M059J (cell line): ENCODE measurements around the gene HTN1. TPM values are rescaled to one million over a fixed set of nuclear protein-coding genes. Genes with fewer than 3 reads are reported as not detected.
"Not testable (repeated sequence)": the region's sequence is repeated elsewhere in the genome, so short reads cannot be mapped to it uniquely, and the experiment has no call there.

ENCODE experiments used
- DNase-seq: peaks from one replicate; pipeline ENCODE4 v3.0.0-alpha.2; 2012; ENCODE audit warnings: low read depth
- total RNA-seq: library from RNA; depleted of rRNA; stranded (reverse); fragments of >200 nt; shearing (Covaris generic); gene quantifications from 2 replicates; pipeline ENCODE4 v1.2.3, GENCODE V29; 2014; rRNA removed

HTN1 gene
- not detected in 2 replicates for total RNA-seq

- not testable (repeated sequence) for DNase-seq
These were observed at the start of gene HTN1 for GRCh38 chr4:70050138-70050537. HTN1 (plus strand) TSS chr4:70050438; CDS start chr4:70053077, 2,639 bp downstream.

DNA sequence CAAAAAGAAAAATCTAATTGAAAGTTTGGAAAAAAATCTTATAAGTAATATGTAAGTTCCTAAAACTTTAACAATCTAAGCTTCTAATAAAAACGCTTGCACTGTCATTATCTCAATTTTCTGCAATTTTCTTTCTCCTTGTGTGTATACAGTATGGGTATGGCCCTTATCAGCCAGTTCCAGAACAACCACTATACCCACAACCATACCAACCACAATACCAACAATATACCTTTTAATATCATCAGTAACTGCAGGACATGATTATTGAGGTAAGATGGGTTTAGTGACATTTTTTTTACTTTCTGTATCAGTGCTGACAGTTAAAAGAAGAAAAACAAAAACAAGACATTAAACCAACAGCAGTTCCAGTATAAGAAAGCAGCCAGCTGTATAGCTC, 49.5 kb upstream of the HTN1 start:
- DNase-seq, result no peak

GRCh38 chr4:70002507-70002906, 47.7 kb upstream of the HTN1 start:
- DNase-seq, result no peak

DNA sequence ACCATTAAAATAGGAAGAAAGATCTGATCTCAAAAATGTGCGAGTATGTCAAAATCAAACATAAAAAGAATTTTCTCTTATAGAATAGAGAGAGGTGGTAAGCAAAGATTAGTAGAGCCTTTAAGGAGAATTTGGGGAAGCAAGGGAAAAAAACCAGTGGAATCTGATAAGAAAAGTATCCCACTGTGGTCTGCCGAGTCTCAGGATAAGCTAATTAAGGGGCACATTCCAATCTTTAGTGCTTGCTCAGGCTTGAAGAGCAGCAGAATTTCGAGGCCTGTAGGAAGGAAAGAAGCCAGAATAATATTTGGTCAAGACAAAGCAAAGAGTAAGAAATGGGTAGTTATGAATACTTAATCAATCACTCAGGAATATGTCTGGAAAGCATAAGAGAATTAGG, 41.5 kb upstream of the HTN1 start:
- no peak for DNase-seq

DNA sequence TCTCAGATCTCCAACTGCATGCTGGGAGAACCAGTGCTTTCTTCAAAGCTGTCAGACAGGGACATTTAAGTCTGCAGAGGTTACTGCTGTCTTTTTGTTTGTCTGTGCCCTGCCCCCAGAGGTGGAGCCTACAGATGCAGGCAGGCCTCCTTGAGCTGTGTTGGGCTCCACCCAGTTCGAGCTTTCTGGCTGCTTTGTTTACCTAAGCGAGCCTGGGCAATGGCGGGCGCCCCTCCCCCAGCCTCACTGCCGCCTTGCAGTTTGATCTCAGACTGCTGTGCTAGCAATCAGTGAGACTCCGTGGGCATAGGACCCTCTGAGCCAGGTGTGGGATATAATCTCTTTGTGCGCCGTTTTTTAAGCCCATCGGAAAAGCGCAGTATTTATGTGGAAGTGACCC, 31.2 kb upstream of the HTN1 start:
- not testable (repeated sequence) for DNase-seq

DNA sequence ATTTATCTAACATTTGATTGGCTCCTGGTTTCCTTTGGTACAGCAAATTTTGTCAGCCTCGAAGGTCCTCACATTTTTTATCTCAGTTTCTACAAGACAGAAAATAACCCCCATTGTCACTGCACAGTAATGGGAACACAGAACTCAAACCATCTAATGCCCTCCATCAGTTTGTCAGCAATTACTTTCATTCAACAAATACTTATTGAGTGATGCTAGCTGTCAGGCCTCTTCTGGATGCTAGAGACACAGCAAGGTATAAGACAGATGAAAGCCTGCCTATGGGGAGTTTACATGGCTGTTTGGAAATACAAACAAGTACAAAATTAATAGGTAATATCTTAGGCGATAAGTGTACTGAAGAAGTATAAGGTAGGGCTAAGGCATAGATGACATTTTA, 27.0 kb upstream of the HTN1 start:
- no peak for DNase-seq

DNA sequence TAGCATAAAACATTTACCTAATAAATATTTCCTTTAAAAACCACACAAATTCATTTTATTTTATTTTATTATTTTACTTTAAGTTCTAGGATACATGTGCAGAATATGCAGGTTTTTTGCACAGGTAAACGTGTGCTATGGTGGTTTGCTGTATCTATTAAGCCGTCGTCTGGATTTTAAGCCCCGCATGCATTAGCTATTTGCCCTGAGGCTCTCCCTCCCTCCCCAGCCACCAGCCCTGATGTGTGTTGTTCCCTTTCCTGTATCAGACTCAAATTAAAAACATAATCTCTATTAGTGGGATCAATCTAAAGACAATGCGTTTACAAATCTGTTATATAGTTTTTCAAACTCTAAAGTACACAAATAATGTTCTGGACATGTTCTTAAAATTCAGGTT, 23.2 kb upstream of the HTN1 start:
- DNase-seq, result no peak

DNA sequence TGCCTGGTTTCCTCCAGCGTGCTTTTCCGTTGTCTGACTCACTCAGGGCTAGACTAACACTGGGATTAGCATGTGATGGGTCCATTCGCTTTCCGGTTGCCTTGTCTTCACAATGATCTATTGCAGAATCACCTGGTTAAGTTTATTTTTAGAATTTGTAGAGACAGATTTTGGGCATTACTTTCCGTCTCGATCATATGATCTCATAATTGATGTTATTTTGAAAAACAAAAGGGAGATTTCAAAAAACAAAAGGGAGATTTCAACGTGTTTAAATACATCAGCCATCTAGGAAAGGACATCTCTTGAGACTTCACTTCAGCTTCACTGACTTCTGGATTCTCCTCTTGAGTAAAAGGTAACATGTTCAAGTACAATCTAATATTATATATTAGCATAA, 22.1 kb upstream of the HTN1 start, which contains the start of gene HTN3:
HTN3 (plus strand) TSS at position 301 of the 400 bp plus-strand sequence. CDS start 2,282 bp downstream, outside the sequence.
- not testable (repeated sequence) for DNase-seq

DNA sequence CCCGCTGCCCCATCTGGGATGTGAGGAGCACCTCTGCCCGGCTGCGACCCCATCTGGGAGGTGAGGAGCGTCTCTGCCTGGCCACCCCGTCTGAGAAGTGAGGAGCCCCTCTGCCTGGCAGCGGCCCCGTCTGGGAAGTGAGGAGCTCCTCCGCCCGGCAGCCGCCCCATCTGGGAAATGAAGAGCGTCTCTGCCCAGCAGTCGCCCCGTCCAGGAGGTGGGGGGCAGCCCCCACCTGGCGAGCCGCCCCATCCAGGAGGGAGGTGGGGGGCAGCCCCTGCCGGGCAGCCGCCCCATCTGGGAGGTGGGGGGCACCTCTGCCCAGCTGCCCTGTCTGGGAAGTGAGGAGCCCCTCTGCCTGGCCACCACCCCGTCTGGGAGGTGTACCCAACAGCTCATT, 12.7 kb upstream of the HTN1 start:
- not testable (repeated sequence) for DNase-seq

DNA sequence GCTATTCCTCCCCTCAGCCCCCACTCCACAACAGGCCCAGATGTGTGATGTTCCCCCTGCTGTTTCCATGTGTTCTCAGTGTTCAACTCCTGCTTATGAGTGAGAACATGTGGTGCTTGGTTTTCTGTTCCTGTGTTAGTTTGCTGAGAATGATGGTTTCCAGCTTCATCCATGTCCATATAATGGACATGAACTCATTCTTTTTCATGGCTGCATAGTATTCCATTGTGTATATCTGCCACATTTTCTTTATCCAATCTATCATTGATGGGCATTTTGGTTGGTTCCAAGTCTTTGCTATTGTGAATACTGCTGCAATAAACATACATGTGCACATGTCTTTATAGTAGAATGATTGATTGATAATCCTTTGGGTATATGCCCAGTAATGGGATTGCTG, 10.3 kb upstream of the HTN1 start:
- not testable (repeated sequence) for DNase-seq

- no peak for DNase-seq
These were observed 8.5 kb upstream of the HTN1 start for GRCh38 chr4:70041652-70042286.

- not testable (repeated sequence) for DNase-seq
These were observed 6.3 kb downstream of the HTN1 start for GRCh38 chr4:70056534-70056933.

DNA sequence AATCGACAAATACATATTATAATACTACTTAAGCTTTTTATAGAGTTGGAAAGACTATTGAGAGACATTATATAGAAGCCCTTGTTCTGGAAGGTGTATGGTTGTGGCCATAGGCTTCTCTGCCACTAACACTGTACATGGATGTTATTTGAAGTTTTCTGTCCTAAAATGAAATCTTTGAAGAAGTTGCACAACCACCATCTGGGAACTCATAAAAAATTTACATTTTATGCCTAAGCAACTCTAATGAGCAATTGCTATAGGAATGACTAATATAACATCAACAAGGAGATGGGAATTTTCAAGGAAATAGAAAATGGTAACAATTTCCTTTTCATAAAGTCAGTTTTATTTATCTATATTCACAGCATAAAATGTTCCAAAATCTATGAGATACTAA, 7.4 kb downstream of the HTN1 start:
- DNase-seq, result no peak

- no peak for DNase-seq
These were observed 8.9 kb downstream of the HTN1 start for GRCh38 chr4:70059149-70059548.

- no peak for DNase-seq
These were observed 11.8 kb downstream of the HTN1 start for GRCh38 chr4:70062000-70062399.

- DNase-seq, result no peak
These were observed 30.0 kb downstream of the HTN1 start for GRCh38 chr4:70080205-70080604.

DNA sequence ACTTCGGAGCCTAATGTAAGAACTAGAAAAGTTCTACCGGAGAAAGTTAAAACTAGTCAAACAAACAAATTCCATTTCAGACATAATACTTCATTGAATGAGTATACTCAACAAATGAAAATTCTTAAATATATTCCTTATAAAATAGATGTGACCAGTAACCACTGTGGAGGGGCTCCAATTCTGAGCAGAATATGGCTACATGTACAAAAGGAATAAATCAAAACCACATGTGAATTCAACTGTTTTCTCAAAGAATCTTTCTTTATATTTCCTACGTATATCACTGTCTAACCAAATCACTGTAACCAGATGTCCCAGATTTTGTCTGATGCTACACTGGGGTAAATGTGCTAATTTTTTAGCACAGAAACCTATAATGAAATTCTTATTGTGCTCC, 49.0 kb downstream of the HTN1 start:
- no peak for DNase-seq

Other genes with a start within 250 kb of the HTN1 start
- gene SULT1E1, start 190.3 kb upstream of the HTN1 start, total RNA-seq, result not detected in 2 replicates
- not detected in 2 replicates for gene CSN1S1, start 119.4 kb upstream of the HTN1 start, total RNA-seq
- gene CSN2, start 84.7 kb upstream of the HTN1 start, total RNA-seq, result not detected in 2 replicates
- gene STATH, start 54.5 kb upstream of the HTN1 start, total RNA-seq, result not detected in 2 replicates
- not detected in 2 replicates for gene HTN3, start 22.0 kb upstream of the HTN1 start, total RNA-seq
- not detected in 2 replicates for gene PRR27, start 103.8 kb downstream of the HTN1 start, total RNA-seq
- not detected in 2 replicates for gene ODAM, start 145.3 kb downstream of the HTN1 start, total RNA-seq
- gene FDCSP, start 175.7 kb downstream of the HTN1 start, total RNA-seq, result not detected in 2 replicates
- gene CSN3, start 192.2 kb downstream of the HTN1 start, total RNA-seq, result not detected in 2 replicates